HK-2 (cell line): ENCODE data around the gene THRSP.
"Not testable (repeated sequence)": the region's sequence is repeated elsewhere in the genome, so short reads cannot be mapped to it uniquely, and the experiment has no call there.

Source experiments
- DNase-seq: peaks from one replicate; pipeline ENCODE4 v3.0.0-alpha.2; 2018; ENCODE audit not compliant: unreplicated experiment

THRSP gene

DNA sequence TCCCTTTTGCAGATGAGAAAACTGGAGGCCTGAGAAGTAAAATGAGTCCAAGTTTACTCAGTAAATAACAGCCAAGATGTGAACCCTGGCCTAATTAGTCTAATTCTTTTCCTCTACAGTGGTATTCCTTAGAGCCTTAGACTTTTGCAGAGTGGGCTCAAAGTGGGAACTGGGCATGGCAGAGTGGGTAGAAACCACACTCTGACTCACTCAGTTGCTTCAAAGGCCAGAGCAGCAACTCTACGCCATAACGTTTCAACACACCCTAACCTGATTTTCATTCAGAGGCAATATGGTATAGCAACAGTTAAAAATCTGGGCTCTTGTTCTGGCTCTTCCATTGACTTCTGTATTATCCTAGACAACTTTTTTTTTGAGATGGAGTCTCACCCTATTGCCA, 2.8 kb downstream of the THRSP start:
- DNase-seq: no peak

DNA sequence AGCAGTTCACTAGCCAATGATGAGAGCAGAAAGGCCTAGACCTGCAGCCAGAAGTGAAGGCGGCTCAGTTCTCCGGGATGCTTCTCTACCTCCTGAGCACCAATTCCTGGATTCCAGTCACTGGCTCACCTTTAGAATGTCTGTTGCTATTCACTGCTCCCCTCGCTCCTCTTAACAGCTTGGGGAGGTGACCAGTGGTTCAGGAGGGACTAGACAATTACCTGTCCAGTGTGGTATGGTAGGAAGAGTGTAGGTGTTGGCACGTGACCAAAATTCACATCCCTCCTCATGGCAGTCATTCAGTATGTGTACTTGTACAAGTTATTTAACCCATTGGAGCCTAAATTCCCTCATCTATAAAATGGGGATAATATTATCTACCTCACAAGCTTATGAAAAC, 4.0 kb downstream of the THRSP start:
- no peak for DNase-seq

GRCh38 chr11:78069465-78069864, 5.8 kb downstream of the THRSP start:
- no peak for DNase-seq

DNA sequence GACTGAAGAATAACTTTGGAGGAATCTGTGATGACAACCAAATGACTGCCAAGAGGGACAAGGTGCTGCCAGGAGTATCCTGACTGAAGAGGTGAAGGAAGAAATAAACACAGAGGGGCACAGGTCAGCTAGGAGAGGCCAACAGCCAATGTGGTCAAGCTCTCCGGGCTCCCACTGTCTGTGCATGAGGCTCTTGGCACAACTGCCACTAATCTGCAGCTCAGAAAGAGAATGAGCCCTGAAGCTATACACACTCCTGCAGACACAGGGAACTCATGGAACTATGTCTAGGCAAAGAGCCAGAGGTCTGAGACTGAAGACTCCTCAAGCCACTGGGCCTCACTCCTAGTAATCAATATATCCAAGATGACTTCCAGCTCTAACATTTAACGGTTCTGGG, 7.0 kb downstream of the THRSP start:
- DNase-seq: no peak

DNA sequence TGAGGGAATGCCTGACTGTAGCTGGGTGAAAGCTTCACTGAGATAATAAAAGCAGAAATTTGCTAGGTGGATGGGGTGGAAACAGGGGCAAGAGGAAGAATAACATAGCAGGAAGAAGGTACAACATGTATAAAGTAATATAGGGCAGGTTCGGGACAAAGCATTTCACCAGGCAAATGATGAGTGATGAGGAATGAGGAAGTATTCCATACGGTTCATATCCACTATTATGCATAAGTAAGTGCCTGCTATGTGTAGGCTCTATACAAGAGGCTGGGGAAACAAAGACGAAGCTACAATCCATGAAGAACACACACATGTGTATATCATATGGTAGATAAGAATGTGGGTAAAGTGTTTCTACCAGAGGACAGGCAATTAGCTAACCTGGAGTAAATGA, 8.1 kb downstream of the THRSP start:
- DNase-seq: no peak

GRCh38 chr11:78072455-78072854, 8.8 kb downstream of the THRSP start:
- DNase-seq: no peak

DNA sequence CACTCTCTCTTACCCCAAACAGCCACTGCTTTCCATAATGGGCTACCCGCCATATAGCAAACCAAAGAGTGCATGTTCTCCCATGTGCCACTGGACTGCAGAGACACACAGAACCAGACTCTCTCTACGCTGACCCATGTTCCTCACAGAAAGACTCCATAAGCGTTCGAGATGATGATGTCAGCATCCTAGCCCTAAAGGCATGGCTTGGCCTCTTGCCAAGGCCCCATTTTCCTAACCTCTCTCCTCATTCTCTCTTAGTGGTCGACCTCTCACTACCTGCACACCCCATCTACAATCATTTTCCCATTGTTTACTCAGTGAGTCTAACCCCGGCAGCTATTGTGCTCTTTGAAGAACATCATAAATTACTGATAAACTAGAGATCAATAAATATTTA, 11.1 kb downstream of the THRSP start:
- DNase-seq: no peak

GRCh38 chr11:78076733-78077403, 13.2 kb downstream of the THRSP start:
- no peak for DNase-seq

- not testable (repeated sequence) for DNase-seq
Observed at GRCh38 chr11:78077592-78077991, 13.9 kb downstream of the THRSP start.

DNA sequence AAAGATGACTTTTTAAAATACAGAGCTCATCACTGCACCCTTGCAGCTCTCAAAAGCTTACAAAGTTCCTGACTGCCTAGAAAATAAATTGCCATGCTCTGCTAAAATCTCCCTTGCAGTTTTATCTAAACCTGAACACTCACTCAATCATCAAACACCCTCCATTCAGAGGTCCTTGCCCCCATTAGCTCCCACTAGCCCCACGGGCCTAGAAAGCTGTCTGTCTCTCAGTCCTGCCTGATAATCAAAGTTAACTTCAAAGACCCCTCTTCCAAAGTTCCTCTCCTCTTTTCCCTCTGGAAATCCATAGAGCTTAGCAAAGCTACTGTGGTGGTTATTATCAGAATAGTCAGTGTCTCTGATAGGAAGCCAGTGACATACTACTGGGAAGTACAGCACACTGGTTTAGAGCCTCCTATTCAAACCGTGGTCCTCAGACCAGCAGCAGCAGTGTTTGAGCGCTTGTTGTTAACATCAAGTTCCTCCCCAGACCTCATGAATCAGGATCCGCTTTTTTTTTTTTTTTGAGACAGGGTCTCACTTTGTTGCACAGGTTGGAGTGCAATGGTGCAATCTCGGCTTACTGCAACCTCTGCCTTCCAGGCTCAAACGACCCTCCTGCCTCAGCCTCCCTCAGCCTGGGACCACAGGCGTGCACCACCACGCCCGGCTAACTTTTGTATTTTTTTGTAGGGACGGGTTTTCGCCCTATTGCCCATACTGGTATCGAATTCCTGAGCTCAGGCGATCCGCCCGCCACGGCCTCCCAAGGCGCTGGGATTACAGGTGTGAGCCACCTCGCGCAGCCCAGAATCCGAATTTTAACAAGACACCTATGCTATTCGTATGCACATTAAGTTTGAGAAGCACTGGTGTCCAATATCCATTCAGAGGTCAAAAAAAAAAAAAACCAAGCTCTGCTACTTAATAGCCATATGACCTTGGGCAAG, 14.8 kb downstream of the THRSP start:
- DNase-seq: no peak

GRCh38 chr11:78079232-78080083, 15.8 kb downstream of the THRSP start, which contains the start of gene NDUFC2:
TSS of gene NDUFC2 (minus strand) at chr11:78079862. CDS start at chr11:78079744, 118 bp downstream.
- DNase-seq: peak; percentile 68

DNA sequence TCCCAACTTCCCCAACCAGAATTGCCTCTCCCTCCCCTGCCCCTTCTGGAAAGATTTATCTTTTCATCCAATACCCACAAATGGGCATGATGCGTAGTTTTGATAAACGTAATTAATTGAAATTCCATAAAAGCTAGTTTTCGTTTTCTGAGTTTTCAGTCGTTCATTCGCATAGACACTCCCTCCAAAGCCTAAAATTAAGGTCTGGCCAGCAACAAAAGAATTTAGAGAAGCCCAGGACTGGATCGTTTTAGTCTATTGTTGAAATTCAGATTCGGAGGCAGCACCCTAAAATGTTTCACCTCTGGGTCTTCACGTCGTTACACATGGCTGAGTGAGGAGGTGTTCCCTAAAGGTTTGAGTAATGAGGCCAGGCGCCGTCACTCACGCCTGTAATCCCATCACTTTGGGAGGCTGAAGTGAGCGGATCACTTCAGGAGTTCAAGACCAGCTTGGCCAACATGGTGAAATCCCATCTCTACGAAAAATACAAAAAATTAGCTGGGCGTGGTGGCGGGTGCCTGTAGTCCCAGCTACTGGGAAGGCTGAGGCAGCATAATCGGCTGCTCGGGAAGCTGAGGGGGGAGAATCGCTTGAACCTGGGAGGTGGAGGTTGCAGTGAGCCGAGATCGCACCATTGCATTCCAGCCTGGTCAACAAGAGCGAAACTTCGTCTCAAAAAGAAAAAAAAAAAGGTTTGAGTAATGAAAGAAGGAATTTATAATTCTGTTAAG, 16.6 kb downstream of the THRSP start:
- no peak for DNase-seq

GRCh38 chr11:78080818-78081495, 17.3 kb downstream of the THRSP start:
- peak; percentile 17 for DNase-seq

- DNase-seq: no peak
Observed at GRCh38 chr11:78081583-78081982, 17.9 kb downstream of the THRSP start.

DNA sequence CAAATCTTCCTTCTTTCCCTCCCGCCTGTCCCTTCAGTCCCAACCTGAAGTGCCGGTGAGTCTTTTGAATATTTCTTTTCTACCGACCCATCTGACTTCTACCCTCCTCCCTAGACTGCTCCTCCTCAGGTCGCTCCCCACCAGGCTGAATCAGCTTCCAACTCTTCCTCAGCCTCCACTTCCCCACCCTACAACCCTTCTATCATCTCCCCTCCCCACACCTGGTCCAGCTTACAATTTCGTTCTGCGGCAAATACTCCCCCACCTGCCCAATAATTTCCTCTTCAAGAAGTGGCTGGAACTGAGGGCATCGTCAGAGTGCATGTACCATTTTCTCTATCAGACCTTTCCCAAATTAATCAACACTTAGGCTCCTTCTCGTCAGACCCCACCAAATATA, 18.5 kb downstream of the THRSP start:
- no peak for DNase-seq

DNA sequence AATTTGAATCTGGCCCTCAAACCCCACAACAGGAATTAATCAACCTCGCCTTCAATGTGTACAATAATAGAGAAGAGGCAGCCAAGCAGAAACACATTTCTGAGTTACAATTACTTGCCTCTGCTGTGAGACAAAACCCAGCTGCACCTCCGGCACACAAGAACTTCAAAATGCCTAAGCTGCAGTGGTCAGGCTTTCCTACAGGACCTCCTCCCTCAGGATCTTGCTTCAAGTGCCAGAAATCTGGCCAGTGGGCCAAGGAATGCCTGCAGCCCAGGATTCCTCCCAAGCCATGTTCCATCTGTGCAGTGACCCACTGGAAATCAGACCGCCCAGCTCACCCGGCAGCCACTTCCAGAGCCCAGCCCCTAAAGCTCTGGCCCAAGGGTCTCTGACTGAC, 19.4 kb downstream of the THRSP start:
- DNase-seq: no peak

GRCh38 chr11:78084506-78084905, 20.8 kb downstream of the THRSP start:
- not testable (repeated sequence) for DNase-seq

GRCh38 chr11:78085972-78086371, 22.3 kb downstream of the THRSP start:
- DNase-seq: no peak

DNA sequence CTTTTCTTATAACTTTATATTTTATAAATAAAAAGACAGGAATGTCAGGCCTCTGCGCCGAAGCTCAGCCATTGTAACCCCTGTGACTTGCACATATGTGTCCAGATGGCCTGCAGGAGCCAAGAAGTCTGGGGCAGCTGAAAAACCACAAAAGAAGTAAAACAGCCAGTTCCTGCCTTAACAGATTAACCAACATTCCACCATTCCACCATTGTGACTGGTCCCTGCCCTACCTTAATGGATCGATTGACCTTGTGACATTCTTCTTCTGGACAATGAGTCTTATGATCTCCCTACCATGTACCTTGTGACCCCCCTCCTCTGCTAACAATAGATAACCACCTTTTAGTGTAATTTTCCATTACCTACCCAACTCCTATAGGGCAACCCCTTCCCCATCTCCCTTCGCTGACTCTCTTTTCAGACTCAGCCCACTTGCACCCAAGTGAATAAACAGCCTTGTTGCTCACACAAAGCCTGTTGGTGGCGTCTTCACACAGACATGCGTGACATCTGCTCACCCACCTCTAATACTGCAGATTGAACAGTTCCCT, 22.9 kb downstream of the THRSP start:
- DNase-seq: not testable (repeated sequence)

- DNase-seq: no peak
Observed at GRCh38 chr11:78094250-78094649, 30.6 kb downstream of the THRSP start.
